ENCODE results near the gene ELMOD3. TPM values are rescaled to one million over a fixed set of nuclear protein-coding genes. Genes with fewer than 3 reads are reported as not detected.

Gene ELMOD3
- total RNA-seq, 1 donor from 2014 or later: 12.3 TPM

Other genes with a start within 250 kb of the ELMOD3 start
- 8.5 and 12.1 TPM in 2 replicates for gene TCF7L1, start 221.4 kb upstream of the ELMOD3 start, total RNA-seq
- gene TGOLN2, start 26.8 kb upstream of the ELMOD3 start, total RNA-seq: 101 and 151 TPM in 2 replicates
- 64.2 and 76.2 TPM in 2 replicates for gene RETSAT, start 241 bp upstream of the ELMOD3 start, total RNA-seq
- 46.1 and 56.3 TPM in 2 replicates for gene CAPG, start 55.6 kb downstream of the ELMOD3 start, total RNA-seq
- gene SH2D6, start 63.9 kb downstream of the ELMOD3 start, total RNA-seq: not detected in 2 replicates
- gene MAT2A, start 184.4 kb downstream of the ELMOD3 start, total RNA-seq: 64.3 and 89.6 TPM in 2 replicates
- gene GGCX, start 206.7 kb downstream of the ELMOD3 start, total RNA-seq: 57.3 and 58.7 TPM in 2 replicates
- 6.8 and 7.5 TPM in 2 replicates for gene VAMP8, start 222.8 kb downstream of the ELMOD3 start, total RNA-seq
- 45.3 and 132 TPM in 2 replicates for gene VAMP5, start 229.7 kb downstream of the ELMOD3 start, total RNA-seq
- gene RNF181, start 241.0 kb downstream of the ELMOD3 start, total RNA-seq: 151 and 208 TPM in 2 replicates
- gene TMEM150A, start 247.9 kb downstream of the ELMOD3 start, total RNA-seq: 9.4 and 12.9 TPM in 2 replicates